HepG2 (cell line): ENCODE results near the gene SLCO2A1. TPM values are rescaled to one million over a fixed set of nuclear protein-coding genes. Genes with fewer than 3 reads are reported as not detected.

ENCODE experiments used
- ATAC-seq: fragments of 200-7000 bp; cut with Tn5 transposase; 3 replicates; pipeline ENCODE4 v1.9.1; 2020; ENCODE audit warnings: mild to moderate bottlenecking, moderate library complexity
- BruUV-seq: library from RNA; stranded (reverse); fragments of 400-500 nt; replicated peaks from 2 replicates; lab custom pipeline; 2021; lab: Mats Ljungman, UMichigan
- CTCF ChIA-PET: fragments of 300-600 bp; formaldehyde crosslinking; extraction: SDS; loops from one replicate; lab custom pipeline; 2021; ENCODE audit warnings: low total read pairs, inconsistent platforms, low intra/inter-chr PET ratio; lab: Yijun Ruan, JAX
- POLR2A ChIA-PET: fragments of 350-600 bp; sonication (Branson Sonifier 250); formaldehyde crosslinking; loops from one replicate; lab custom pipeline; 2020; ENCODE audit warnings: antibody characterized with exemption, inconsistent platforms; lab: Yijun Ruan, JAX
- DNase-seq: peaks from one replicate; pipeline ENCODE4 v3.0.0-alpha.2; 2015; ENCODE audit warnings: low spot score
- FAIRE-seq: peaks from 3 replicates; lab custom pipeline; 2011; peaks lifted over from hg19 to GRCh38; lab: Jason Lieb, UNC
- H2AFZ ChIP-seq: one replicate; pipeline ENCODE4 v1.6.1; 2011; ENCODE audit warnings: low read length, inconsistent platforms
- H3K27ac ChIP-seq: fragments of 300-600 bp; 3 replicates; pipeline ENCODE4 v1.8.0; 2011; ENCODE audit warnings: mixed run types, mild to moderate bottlenecking, mixed read lengths, low read length, inconsistent platforms; ENCODE audit not compliant: insufficient read depth; ENCODE audit errors: extremely low read length
- H3K27me3 ChIP-seq, 2 experiments: fragments of 200-600 bp in 1 of 2; 2 replicates in 1 of 2; 3 replicates in 1 of 2; pipeline versions ENCODE4 v1.6.0 to v1.8.0; 2011; ENCODE audit warnings: low read length in 2 of 2, mild to moderate bottlenecking in 2 of 2, moderate library complexity in 2 of 2, inconsistent platforms in 1 of 2; ENCODE audit not compliant: insufficient read depth in 2 of 2, control insufficient read depth in 1 of 2
- H3K36me3 ChIP-seq, 2 experiments: fragments of 200-600 bp in 1 of 2; replicated peaks in 1 of 2; 2 replicates in 1 of 2; 3 replicates in 1 of 2; pipeline versions ENCODE4 v1.5.1 to v1.8.0; 2011; ENCODE audit warnings: low read length in 2 of 2, inconsistent platforms in 1 of 2; ENCODE audit not compliant: insufficient read depth in 2 of 2, control insufficient read depth in 1 of 2
- H3K4me1 ChIP-seq: 2 replicates; pipeline ENCODE4 v1.5.1; 2012; ENCODE audit warnings: low read length, inconsistent platforms; ENCODE audit not compliant: insufficient read depth
- H3K4me2 ChIP-seq: 2 replicates; pipeline ENCODE4 v1.6.0; 2011; ENCODE audit warnings: low read depth, low read length, inconsistent platforms
- H3K4me3 ChIP-seq, 3 experiments: fragments of 200-600 bp in 1 of 3; sonication (generic), shearing (Covaris generic) in 1 of 3; replicated peaks in 1 of 3; 2 replicates each; pipeline ENCODE4 v1.5.1; 2011 to 2016; ENCODE audit warnings: low read length in 3 of 3, inconsistent platforms in 2 of 3, low read depth in 2 of 3, mild to moderate bottlenecking in 2 of 3, control low read depth in 1 of 3, mixed read lengths in 1 of 3; ENCODE audit not compliant: insufficient read depth in 1 of 3
- H3K79me2 ChIP-seq: one replicate; pipeline ENCODE4 v1.6.1; 2011; ENCODE audit warnings: low read length, inconsistent platforms; ENCODE audit not compliant: insufficient read depth
- H3K9ac ChIP-seq: 2 replicates; pipeline ENCODE4 v1.6.0; 2011; ENCODE audit warnings: mild to moderate bottlenecking, low read depth, low read length, inconsistent platforms; ENCODE audit not compliant: insufficient read depth
- H3K9me3 ChIP-seq: 2 replicates; pipeline ENCODE4 v1.5.1; 2012; ENCODE audit warnings: mild to moderate bottlenecking, low read length
- H4K20me1 ChIP-seq: 2 replicates; pipeline ENCODE4 v1.6.0; 2011; ENCODE audit warnings: inconsistent platforms, mild to moderate bottlenecking, low read length, moderate library complexity; ENCODE audit not compliant: insufficient read depth
- EED ChIP-seq: sonication (generic); formaldehyde crosslinking; IDR thresholded peaks from 2 replicates; pipeline ENCODE4 v1.5.0; 2020; ENCODE audit warnings: mild to moderate bottlenecking, missing genetic modification reagents
- MIER3 ChIP-seq: IDR thresholded peaks from 2 replicates; pipeline ENCODE4 v1.6.1; 2016; ENCODE audit warnings: missing compliant biosample characterization, borderline replicate concordance
- POLR2AphosphoS2 ChIP-seq: IDR thresholded peaks from 2 replicates; pipeline ENCODE4 v1.6.1; 2011; ENCODE audit warnings: low read depth, low read length, improper control_type of control experiment
- RFXANK ChIP-seq: IDR thresholded peaks from 2 replicates; pipeline ENCODE4 v1.6.1; 2016
- ZMYM4 ChIP-seq: sonication (generic); formaldehyde crosslinking; IDR thresholded peaks from 2 replicates; pipeline ENCODE4 v1.8.1; 2023; ENCODE audit warnings: mild to moderate bottlenecking, missing genetic modification reagents
- WGBS: methylation state at CpG from one replicate; pipeline ENCODE4 v1.1.6; 2017; ENCODE audit warnings: low lambda C conversion rate; 5-methylcytosine and 5-hydroxymethylcytosine counted together
- in situ Hi-C: cut with HindIII; loops from 2 replicates; pipeline ENCODE4 v1.10.0; 2017; ENCODE audit warnings: low pct_unique_long_range_greater_than_20kb; ENCODE audit not compliant: extremely low pct_ligation_motif_present
- intact Hi-C: fragments of 100-400 bp; cut with micrococcal nuclease; formaldehyde crosslinking; loops from one replicate; pipeline ENCODE4 v1.10.0; 2022; ENCODE audit not compliant: unreplicated experiment
- polyA plus RNA-seq, 8 experiments: library from polyadenylated mRNA; depleted of rRNA in 3 of 8; stranded (reverse) in 7 of 8; unstranded in 1 of 8; fragments of >200 nt; fragmentation: Illumina TruSeq in 4 of 8; extraction: Trizol in 4 of 8; gene quantifications; 2 replicates each; pipeline versions ENCODE4 v1.2.1 to v1.2.3, GENCODE V29; 2011 to 2016; ENCODE audit warnings: low read depth in 4 of 8, missing spikeins in 1 of 8, mixed read lengths in 1 of 8; ENCODE audit not compliant: insufficient read depth in 1 of 8
- total RNA-seq, 5 experiments: library from RNA; depleted of rRNA; stranded (reverse); fragments of >200 nt; fragmentation: Illumina TruSeq; extraction: Trizol; gene quantifications; 2 replicates each; pipeline ENCODE4 v1.2.3, GENCODE V29; 2016; ENCODE audit warnings: low read depth in 1 of 5
- TF ChIP-seq, protein P1 (sequence below): sonication (generic); formaldehyde crosslinking; conservative IDR thresholded peaks from 2 replicates; pipeline ENCODE4 v1.4.0; 2020; ENCODE audit warnings: mild to moderate bottlenecking, missing genetic modification reagents, moderate library complexity
- TF ChIP-seq, protein P2 (sequence below): sonication (generic); formaldehyde crosslinking; IDR thresholded peaks from 2 replicates; pipeline ENCODE4 v1.8.0; 2023; ENCODE audit warnings: mild to moderate bottlenecking, missing genetic modification reagents
- TF ChIP-seq, protein P3 (sequence below): IDR thresholded peaks from 2 replicates; pipeline ENCODE4 v1.6.1; 2016; ENCODE audit warnings: missing compliant biosample characterization, missing genetic modification reagents, borderline replicate concordance

The SLCO2A1 gene
- total and polyA plus RNA-seq, 2 of the 13 experiments (the other 11 are each of a cell fraction or from before 2014, with no cell fraction given): 0.04 TPM; not detected in 1

DNA sequence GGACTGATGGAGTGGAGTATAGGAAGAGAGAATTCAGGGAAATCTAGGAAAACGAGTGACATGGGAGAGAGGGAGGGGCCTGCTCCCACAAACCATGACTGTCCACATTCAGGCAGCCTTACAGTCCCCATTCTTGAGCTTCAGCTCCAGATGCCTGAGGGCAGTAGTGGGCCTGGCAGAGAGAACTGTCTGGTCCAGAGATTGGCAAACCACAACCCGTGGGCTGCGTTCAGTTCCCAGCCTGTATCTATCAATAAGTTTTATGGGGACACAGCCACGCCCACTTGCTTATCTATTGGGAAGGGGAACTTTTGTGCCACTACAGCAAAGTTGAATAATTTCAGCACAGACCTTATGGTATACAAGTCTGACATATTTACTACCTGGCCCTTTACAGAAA lies 63.8 kb downstream of the SLCO2A1 start:
- DNase-seq (no peak), FAIRE-seq (no peak), ATAC-seq (no peak)
- H3K79me2 ChIP-seq: no peaks in the 10 kb centered on the region
- H2AFZ ChIP-seq: no peak overlapping the region
- no peak overlapping the region for H3K9ac ChIP-seq
- ChIA-PET POLR2A (no interaction called here), CTCF (no interaction called here)
- no TSS peak for BruUV-seq
- peaks cover 0 to 10% of the 10 kb centered on the region in 2 experiments; a peak in 1 of 5 replicates for H3K27me3 ChIP-seq
- in situ Hi-C loops: no loop called here
- 25% methylated on average over 4 of the region's 4 CpGs for WGBS
- TF ChIP-seq ZMYM4 (no peak), EED (CRISPR knock-in tag) (no peak), MIER3 (CRISPR knock-in tag) (no peak), POLR2AphosphoS2 (no peak), RFXANK (no peak)
- TF ChIP-seq, protein P1, sequence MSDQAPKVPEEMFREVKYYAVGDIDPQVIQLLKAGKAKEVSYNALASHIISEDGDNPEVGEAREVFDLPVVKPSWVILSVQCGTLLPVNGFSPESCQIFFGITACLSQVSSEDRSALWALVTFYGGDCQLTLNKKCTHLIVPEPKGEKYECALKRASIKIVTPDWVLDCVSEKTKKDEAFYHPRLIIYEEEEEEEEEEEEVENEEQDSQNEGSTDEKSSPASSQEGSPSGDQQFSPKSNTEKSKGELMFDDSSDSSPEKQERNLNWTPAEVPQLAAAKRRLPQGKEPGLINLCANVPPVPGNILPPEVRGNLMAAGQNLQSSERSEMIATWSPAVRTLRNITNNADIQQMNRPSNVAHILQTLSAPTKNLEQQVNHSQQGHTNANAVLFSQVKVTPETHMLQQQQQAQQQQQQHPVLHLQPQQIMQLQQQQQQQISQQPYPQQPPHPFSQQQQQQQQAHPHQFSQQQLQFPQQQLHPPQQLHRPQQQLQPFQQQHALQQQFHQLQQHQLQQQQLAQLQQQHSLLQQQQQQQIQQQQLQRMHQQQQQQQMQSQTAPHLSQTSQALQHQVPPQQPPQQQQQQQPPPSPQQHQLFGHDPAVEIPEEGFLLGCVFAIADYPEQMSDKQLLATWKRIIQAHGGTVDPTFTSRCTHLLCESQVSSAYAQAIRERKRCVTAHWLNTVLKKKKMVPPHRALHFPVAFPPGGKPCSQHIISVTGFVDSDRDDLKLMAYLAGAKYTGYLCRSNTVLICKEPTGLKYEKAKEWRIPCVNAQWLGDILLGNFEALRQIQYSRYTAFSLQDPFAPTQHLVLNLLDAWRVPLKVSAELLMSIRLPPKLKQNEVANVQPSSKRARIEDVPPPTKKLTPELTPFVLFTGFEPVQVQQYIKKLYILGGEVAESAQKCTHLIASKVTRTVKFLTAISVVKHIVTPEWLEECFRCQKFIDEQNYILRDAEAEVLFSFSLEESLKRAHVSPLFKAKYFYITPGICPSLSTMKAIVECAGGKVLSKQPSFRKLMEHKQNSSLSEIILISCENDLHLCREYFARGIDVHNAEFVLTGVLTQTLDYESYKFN: no peak
- TF ChIP-seq, protein P2, sequence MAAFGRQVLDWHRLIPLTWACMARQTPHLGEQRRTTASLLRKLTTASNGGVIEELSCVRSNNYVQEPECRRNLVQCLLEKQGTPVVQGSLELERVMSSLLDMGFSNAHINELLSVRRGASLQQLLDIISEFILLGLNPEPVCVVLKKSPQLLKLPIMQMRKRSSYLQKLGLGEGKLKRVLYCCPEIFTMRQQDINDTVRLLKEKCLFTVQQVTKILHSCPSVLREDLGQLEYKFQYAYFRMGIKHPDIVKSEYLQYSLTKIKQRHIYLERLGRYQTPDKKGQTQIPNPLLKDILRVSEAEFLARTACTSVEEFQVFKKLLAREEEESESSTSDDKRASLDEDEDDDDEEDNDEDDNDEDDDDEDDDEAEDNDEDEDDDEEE (CRISPR knock-in tag): no peak
- TF ChIP-seq, protein P3, sequence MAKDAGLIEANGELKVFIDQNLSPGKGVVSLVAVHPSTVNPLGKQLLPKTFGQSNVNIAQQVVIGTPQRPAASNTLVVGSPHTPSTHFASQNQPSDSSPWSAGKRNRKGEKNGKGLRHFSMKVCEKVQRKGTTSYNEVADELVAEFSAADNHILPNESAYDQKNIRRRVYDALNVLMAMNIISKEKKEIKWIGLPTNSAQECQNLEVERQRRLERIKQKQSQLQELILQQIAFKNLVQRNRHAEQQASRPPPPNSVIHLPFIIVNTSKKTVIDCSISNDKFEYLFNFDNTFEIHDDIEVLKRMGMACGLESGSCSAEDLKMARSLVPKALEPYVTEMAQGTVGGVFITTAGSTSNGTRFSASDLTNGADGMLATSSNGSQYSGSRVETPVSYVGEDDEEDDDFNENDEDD (CRISPR knock-in tag): no peak
- H3K4me3 ChIP-seq: no peak overlapping the region
- H3K36me3 ChIP-seq: no peaks in the 10 kb centered on the region
- no peaks in the 10 kb centered on the region for H3K9me3 ChIP-seq
- H3K4me2 ChIP-seq: no peak overlapping the region
- no peaks in the 10 kb centered on the region for H4K20me1 ChIP-seq
- no peaks in the 10 kb centered on the region for H3K4me1 ChIP-seq
- intact Hi-C loops: no loop called here
- H3K27ac ChIP-seq: no peak overlapping the region
